Omental fat pad (tissue), 4 donors: Measurements from ENCODE around the gene B9D1. TPM values are rescaled to one million over a fixed set of nuclear protein-coding genes. Genes with fewer than 3 reads are reported as not detected.

Source experiments
- ATAC-seq: fragments of 150-250 bp; one replicate; pipeline ENCODE4 v1.9.1; 2016; ENCODE audit warnings: mild to moderate bottlenecking, moderate library complexity; ENCODE audit not compliant: low FRiP score
- DNase-seq: peaks from one replicate; pipeline ENCODE4 v3.0.0-alpha.2; 2019; ENCODE audit warnings: low spot score
- total RNA-seq, 4 donors: library from RNA; depleted of rRNA; stranded (reverse); fragments of >200 nt; gene quantifications; one replicate each; pipeline ENCODE4 v1.1.0, GENCODE V29; 2016
- TF ChIP-seq, protein P1 (sequence below), 3 donors: fragments of 450-650 bp; IDR thresholded peaks; one replicate each; pipeline ENCODE4 v1.5.1; 2016 to 2017; ENCODE audit warnings: antibody characterized with exemption in 3 of 3, mild to moderate bottlenecking in 3 of 3, moderate library complexity in 2 of 3

The B9D1 gene
- total RNA-seq, 4 donors from 2014 or later = 8.0 to 27.4 (median 18.3) TPM

DNA sequence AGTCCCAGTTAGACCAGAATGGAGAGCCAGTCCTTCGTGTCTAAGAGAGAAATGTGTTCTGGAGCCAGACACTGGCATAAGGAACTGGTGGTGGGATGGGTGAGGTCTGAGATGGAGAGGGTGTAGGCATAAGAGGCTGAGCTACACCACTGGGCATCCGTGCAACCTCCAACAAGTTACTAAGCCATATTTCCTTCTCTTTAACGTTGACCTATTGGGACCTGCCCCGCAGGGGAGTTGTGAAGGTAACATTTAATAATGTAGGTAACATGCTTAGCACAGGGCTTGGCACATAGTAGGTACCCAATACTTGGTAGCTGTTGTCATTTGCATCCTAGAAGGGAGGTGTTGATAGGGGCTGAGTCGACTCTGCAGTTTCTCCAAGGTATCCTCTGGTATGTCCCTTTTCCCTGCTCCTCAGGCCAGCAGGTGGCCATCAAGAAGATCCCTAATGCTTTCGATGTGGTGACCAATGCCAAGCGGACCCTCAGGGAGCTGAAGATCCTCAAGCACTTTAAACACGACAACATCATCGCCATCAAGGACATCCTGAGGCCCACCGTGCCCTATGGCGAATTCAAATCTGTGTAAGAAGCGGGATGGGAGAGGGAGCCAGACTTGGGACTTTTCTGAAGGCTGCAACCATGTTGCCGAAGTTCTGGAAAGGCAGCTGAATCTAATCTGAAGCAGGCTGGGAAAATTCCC is 17.0 kb upstream of the B9D1 start:
- DNase-seq (no peak), ATAC-seq (no peak)
- TF ChIP-seq, protein P1, sequence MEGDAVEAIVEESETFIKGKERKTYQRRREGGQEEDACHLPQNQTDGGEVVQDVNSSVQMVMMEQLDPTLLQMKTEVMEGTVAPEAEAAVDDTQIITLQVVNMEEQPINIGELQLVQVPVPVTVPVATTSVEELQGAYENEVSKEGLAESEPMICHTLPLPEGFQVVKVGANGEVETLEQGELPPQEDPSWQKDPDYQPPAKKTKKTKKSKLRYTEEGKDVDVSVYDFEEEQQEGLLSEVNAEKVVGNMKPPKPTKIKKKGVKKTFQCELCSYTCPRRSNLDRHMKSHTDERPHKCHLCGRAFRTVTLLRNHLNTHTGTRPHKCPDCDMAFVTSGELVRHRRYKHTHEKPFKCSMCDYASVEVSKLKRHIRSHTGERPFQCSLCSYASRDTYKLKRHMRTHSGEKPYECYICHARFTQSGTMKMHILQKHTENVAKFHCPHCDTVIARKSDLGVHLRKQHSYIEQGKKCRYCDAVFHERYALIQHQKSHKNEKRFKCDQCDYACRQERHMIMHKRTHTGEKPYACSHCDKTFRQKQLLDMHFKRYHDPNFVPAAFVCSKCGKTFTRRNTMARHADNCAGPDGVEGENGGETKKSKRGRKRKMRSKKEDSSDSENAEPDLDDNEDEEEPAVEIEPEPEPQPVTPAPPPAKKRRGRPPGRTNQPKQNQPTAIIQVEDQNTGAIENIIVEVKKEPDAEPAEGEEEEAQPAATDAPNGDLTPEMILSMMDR (IDR thresholded peaks at IDR 0.05) = no peak

DNA sequence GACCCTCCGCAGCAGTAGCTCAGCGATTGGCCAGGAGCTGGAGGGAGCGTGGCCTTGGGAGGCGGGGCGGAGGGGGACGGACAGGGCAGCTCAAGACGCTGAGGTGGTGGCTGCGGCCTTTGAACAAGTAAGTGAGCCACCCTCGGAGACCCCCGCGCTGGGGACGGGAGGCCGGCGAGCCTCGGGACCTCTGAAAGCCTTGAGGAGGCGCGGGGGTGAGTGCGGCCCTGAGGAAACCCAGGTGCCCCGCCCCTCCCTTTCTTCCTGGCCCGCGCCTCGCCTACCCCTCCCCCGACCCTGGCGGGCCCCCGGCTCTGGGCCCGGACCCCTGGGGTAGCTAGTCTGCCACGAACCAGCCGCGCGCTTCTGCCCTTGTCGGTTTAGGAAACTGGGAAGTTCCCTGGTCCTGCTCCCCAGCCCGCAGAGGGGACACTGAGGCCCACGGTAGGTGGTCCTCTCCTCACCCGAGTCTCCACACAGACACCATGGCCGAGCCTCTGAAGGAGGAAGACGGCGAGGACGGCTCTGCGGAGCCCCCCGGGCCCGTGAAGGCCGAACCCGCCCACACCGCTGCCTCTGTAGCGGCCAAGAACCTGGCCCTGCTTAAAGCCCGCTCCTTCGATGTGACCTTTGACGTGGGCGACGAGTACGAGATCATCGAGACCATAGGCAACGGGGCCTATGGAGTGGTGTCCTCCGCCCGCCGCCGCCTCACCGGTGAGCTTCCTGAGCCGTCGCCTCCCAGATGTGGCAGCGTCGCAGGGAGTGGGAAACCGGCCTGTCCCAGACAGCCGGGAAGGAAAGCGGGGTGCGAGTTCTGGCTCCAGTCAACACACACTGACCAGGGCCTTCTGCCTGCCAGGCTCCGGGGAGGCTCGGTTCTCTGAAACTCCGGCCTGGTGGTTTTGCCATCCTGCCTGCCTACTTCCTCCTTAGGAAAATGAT is 16.2 kb upstream of the B9D1 start, which contains the start of gene MAPK7:
Gene MAPK7 (plus strand): TSS at position 83 of the 945 bp plus-strand sequence. CDS start 403 bp downstream, at position 486.
- DNase-seq (no peak), ATAC-seq (peak; percentile 2)
- TF ChIP-seq, protein P1 (IDR thresholded peaks at IDR 0.05) = no peak

GRCh38 chr17:19377602-19378415 is 15.3 kb upstream of the B9D1 start:
- DNase-seq (peak; percentile 81), ATAC-seq (peak; percentile 97)
- TF ChIP-seq, protein P1 (IDR thresholded peaks at IDR 0.05) = no peak

- ATAC-seq = no peak
- no peak for DNase-seq
- TF ChIP-seq, protein P1 (IDR thresholded peaks at IDR 0.05) = no peak
Measured at GRCh38 chr17:19376811-19377210, 14.3 kb upstream of the B9D1 start.

- DNase-seq (no peak), ATAC-seq (no peak)
- TF ChIP-seq, protein P1 (IDR thresholded peaks at IDR 0.05) = no peak
Measured at GRCh38 chr17:19375732-19376131, 13.2 kb upstream of the B9D1 start.

DNA sequence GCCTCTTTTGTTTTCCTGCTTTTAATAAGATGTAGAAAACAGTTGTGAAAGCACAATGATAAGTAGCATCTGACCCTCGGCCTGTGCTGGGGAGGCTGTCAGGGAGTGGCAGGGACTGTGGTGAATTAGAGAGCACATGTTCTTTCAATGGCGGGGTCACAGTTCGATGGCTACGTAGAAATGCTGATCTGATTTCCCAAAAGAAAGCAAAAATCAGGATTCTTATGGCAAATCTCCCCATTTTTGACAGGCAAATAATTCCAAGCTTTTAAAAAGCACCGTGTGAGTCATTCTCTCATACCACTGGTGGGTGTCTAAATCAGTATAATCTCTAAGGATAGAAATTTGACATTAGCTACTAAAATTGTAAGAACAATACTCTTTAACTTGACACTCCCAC is 11.6 kb upstream of the B9D1 start:
- TF ChIP-seq, protein P1 (IDR thresholded peaks at IDR 0.05) = no peak
- ATAC-seq (no peak), DNase-seq (no peak)
